CD14-positive monocyte (primary cell): ENCODE data around the gene EXOC4. TPM values are rescaled to one million over a fixed set of nuclear protein-coding genes. Genes with fewer than 3 reads are reported as not detected.

Experiments
- DNase-seq, 3 donors: peaks; one replicate each; pipeline ENCODE4 v3.0.0-alpha.2; 2011 to 2022
- H2AFZ ChIP-seq: 2 replicates; pipeline ENCODE4 v1.6.0; 2012; ENCODE audit warnings: mild to moderate bottlenecking, low read depth, low read length, inconsistent platforms; ENCODE audit not compliant: insufficient read depth, poor library complexity, severe bottlenecking
- H3K27ac ChIP-seq, 2 donors: 1 replicate in 1 of 2; 2 replicates in 1 of 2; pipeline ENCODE4 v1.5.1; 2012 to 2013; ENCODE audit warnings: low read length in 2 of 2, control low read depth in 1 of 2, inconsistent platforms in 1 of 2, low read depth in 1 of 2, mild to moderate bottlenecking in 1 of 2
- H3K27me3 ChIP-seq, 2 donors: one replicate each; pipeline versions ENCODE4 v1.6.0 to v1.6.1; 2011 to 2013; ENCODE audit warnings: low read length in 2 of 2; ENCODE audit not compliant: control insufficient read depth in 2 of 2, insufficient read depth in 2 of 2
- H3K36me3 ChIP-seq, 2 donors: replicated peaks in 1 of 2; 1 replicate in 1 of 2; 2 replicates in 1 of 2; pipeline versions ENCODE4 v1.5.1 to v1.6.1; 2012 to 2013; ENCODE audit warnings: low read length in 2 of 2, control low read depth in 1 of 2, inconsistent platforms in 1 of 2, mild to moderate bottlenecking in 1 of 2; ENCODE audit not compliant: insufficient read depth in 2 of 2, control insufficient read depth in 1 of 2
- H3K4me1 ChIP-seq, 2 donors: 1 replicate in 1 of 2; 2 replicates in 1 of 2; pipeline versions ENCODE4 v1.5.1 to v1.6.1; 2012 to 2013; ENCODE audit warnings: low read length in 2 of 2, control low read depth in 1 of 2, inconsistent platforms in 1 of 2, mild to moderate bottlenecking in 1 of 2, moderate library complexity in 1 of 2; ENCODE audit not compliant: insufficient read depth in 2 of 2, control insufficient read depth in 1 of 2
- H3K4me2 ChIP-seq: replicated peaks from 2 replicates; pipeline ENCODE3; 2012; ENCODE audit warnings: low read length, moderate library complexity, mild to moderate bottlenecking; ENCODE audit not compliant: poor library complexity, severe bottlenecking; ENCODE audit errors: extremely low read depth
- H3K4me3 ChIP-seq, 3 experiments: fragments of 200-600 bp in 1 of 3; sonication (generic) in 1 of 3; replicated peaks in 1 of 3; 1 replicate in 2 of 3; 2 replicates in 1 of 3; pipeline ENCODE4 v1.5.1; 2011 to 2013; ENCODE audit warnings: low read length in 3 of 3, mild to moderate bottlenecking in 3 of 3, control low read depth in 2 of 3, low read depth in 2 of 3, inconsistent platforms in 1 of 3, moderate library complexity in 1 of 3
- H3K79me2 ChIP-seq: 2 replicates; pipeline ENCODE4 v1.6.0; 2012; ENCODE audit warnings: mild to moderate bottlenecking, control low read depth, inconsistent platforms, low read length, moderate library complexity; ENCODE audit not compliant: insufficient read depth
- H3K9ac ChIP-seq: 2 replicates; pipeline ENCODE4 v1.6.0; 2017; ENCODE audit warnings: low read length, mild to moderate bottlenecking; ENCODE audit not compliant: insufficient read depth, poor library complexity, severe bottlenecking
- H3K9me3 ChIP-seq, 2 donors: replicated peaks in 1 of 2; 1 replicate in 1 of 2; 2 replicates in 1 of 2; pipeline versions ENCODE4 v1.5.1 to v1.6.1; 2012 to 2013; ENCODE audit warnings: low read length in 2 of 2, control low read depth in 1 of 2; ENCODE audit not compliant: control insufficient read depth in 1 of 2, insufficient read depth in 1 of 2
- H4K20me1 ChIP-seq: 2 replicates; pipeline ENCODE4 v1.6.0; 2012; ENCODE audit warnings: mild to moderate bottlenecking, low read length, control low read depth, moderate library complexity; ENCODE audit not compliant: insufficient read depth
- H3K27ac Mint-ChIP-seq, 7 donors: one replicate each; pipeline ENCODE4 v1.8.0; 2020; ENCODE audit warnings: mild to moderate bottlenecking in 7 of 7, mixed read lengths in 7 of 7, moderate library complexity in 6 of 7, inconsistent platforms in 2 of 7
- H3K27me3 Mint-ChIP-seq, 3 donors: one replicate each; pipeline ENCODE4 v1.8.0; 2021 to 2022; ENCODE audit warnings: low read depth in 3 of 3, mild to moderate bottlenecking in 3 of 3, mixed read lengths in 3 of 3, moderate library complexity in 3 of 3, inconsistent platforms in 1 of 3
- H3K36me3 Mint-ChIP-seq, 2 donors: one replicate each; pipeline ENCODE4 v1.8.0; 2020; ENCODE audit warnings: mixed read lengths in 2 of 2, inconsistent platforms in 1 of 2, mild to moderate bottlenecking in 1 of 2
- H3K4me1 Mint-ChIP-seq: one replicate; pipeline ENCODE4 v1.8.0; 2020; ENCODE audit warnings: mild to moderate bottlenecking, mixed read lengths
- H3K4me3 Mint-ChIP-seq, 2 donors: one replicate each; pipeline ENCODE4 v1.8.0; 2020; ENCODE audit warnings: mild to moderate bottlenecking in 2 of 2, mixed read lengths in 2 of 2, moderate library complexity in 1 of 2
- H3K9me3 Mint-ChIP-seq, 7 donors: one replicate each; pipeline ENCODE4 v1.8.0; 2020 to 2022; ENCODE audit warnings: mixed read lengths in 7 of 7, mild to moderate bottlenecking in 6 of 7, moderate library complexity in 6 of 7, inconsistent platforms in 2 of 7
- WGBS: methylation state at CpG from one replicate; pipeline ENCODE4 v1.1.5; 2013; ENCODE audit warnings: missing lambda C conversion rate; ENCODE audit not compliant: insufficient coverage; 5-methylcytosine and 5-hydroxymethylcytosine counted together
- intact Hi-C, 2 donors: fragments of 100-400 bp; cut with micrococcal nuclease; formaldehyde crosslinking; loops; one replicate each; pipeline versions ENCODE4 v1.15.0 to v1.15.1; 2023
- polyA plus RNA-seq, 3 donors: library from polyadenylated mRNA; depleted of rRNA in 1 of 3; unstranded in 2 of 3; stranded (reverse) in 1 of 3; fragments of 300-500 nt in 2 of 3; fragments of >200 nt in 1 of 3; fragmentation: Illumina TruSeq in 2 of 3; gene quantifications; 1 replicate in 2 of 3; 2 replicates in 1 of 3; pipeline ENCODE4 v1.2.3, GENCODE V29; 2012 to 2021
- TF ChIP-seq, protein P1 (sequence below): fragments of 200-600 bp; IDR thresholded peaks from one replicate; pipeline ENCODE4 v1.8.0; 2022; ENCODE audit warnings: antibody characterized with exemption, mild to moderate bottlenecking

The EXOC4 gene
- polyA plus RNA-seq, 3 donors, result 20.6 to 22.3 (median 22.3) TPM

DNA sequence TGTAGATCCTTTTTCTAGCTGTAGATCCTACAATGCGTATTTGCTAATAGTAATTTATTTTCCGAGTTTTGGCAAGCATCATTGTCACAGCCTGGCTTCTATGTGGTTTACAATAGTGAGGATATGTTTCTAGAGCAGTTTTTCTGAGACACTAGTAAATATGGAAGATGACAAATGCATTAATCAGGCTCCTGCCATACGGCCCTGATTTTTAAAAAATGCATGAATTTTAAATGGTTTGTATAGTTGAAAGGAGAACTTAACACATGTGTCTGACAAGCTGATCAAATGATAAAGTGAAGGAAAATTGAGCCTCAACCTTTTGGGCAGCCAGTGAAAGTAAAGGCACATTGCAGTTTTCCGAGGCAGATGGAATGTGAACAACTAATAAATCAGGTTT is 354.1 kb downstream of the EXOC4 start:
- H2AFZ ChIP-seq, result no peak overlapping the region
- no peak overlapping the region for H3K4me2 ChIP-seq
- no peaks in the 10 kb centered on the region for H3K9me3 ChIP-seq
- no peaks in the 10 kb centered on the region for H3K9me3 Mint-ChIP-seq
- H3K4me1 Mint-ChIP-seq, result no peaks in the 10 kb centered on the region
- TF ChIP-seq, protein P1, sequence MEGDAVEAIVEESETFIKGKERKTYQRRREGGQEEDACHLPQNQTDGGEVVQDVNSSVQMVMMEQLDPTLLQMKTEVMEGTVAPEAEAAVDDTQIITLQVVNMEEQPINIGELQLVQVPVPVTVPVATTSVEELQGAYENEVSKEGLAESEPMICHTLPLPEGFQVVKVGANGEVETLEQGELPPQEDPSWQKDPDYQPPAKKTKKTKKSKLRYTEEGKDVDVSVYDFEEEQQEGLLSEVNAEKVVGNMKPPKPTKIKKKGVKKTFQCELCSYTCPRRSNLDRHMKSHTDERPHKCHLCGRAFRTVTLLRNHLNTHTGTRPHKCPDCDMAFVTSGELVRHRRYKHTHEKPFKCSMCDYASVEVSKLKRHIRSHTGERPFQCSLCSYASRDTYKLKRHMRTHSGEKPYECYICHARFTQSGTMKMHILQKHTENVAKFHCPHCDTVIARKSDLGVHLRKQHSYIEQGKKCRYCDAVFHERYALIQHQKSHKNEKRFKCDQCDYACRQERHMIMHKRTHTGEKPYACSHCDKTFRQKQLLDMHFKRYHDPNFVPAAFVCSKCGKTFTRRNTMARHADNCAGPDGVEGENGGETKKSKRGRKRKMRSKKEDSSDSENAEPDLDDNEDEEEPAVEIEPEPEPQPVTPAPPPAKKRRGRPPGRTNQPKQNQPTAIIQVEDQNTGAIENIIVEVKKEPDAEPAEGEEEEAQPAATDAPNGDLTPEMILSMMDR, result no peak
- H3K4me3 Mint-ChIP-seq, result no peak overlapping the region
- H3K27ac Mint-ChIP-seq, result no peak overlapping the region
- no peaks in the 10 kb centered on the region for H3K27me3 Mint-ChIP-seq
- intact Hi-C loops, result no loop called here
- no peak for DNase-seq
- no peak overlapping the region for H3K27ac ChIP-seq
- no peaks in the 10 kb centered on the region for H3K4me1 ChIP-seq
- H3K9ac ChIP-seq, result no peak overlapping the region
- no peaks in the 10 kb centered on the region for H3K27me3 ChIP-seq
- H4K20me1 ChIP-seq, result no peaks in the 10 kb centered on the region
- H3K79me2 ChIP-seq, result no peaks in the 10 kb centered on the region
- no peak overlapping the region for H3K4me3 ChIP-seq
- no peaks in the 10 kb centered on the region for H3K36me3 ChIP-seq
- H3K36me3 Mint-ChIP-seq, result peaks cover 0 to 2% of the 10 kb centered on the region in 2 donors
- 100% methylated on average over 3 of the region's 4 CpGs for WGBS

DNA sequence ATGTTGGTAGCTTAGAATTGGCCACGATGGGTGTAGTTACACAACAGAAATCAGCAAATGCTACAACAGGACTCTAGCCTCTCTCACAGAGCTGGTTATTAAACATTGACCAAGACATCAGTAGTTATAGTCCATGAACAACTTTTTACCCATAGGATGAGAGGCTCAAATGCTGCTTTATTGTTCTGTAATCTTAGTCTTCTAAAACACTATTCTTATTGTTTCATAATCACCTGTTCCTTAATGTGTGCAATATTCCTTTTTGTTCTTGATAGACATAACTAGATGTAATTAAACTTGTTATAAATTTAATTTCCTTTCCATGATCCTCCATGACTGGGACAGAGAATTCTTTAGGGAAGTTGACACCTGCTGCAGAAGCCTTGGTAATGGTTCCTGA is 356.9 kb downstream of the EXOC4 start:
- no peak overlapping the region for H3K4me2 ChIP-seq
- Mint-ChIP-seq H3K4me1 (peaks cover 4% of the 10 kb centered on the region), H3K4me3 (no peak overlapping the region), H3K27me3 (no peaks in the 10 kb centered on the region), H3K9me3 (no peaks in the 10 kb centered on the region), H3K27ac (no peak overlapping the region), H3K36me3 (peaks cover 0 to 5% of the 10 kb centered on the region in 2 donors)
- H3K79me2 ChIP-seq, result no peaks in the 10 kb centered on the region
- H3K27me3 ChIP-seq, result no peaks in the 10 kb centered on the region
- no peak overlapping the region for H3K4me3 ChIP-seq
- no peaks in the 10 kb centered on the region for H3K36me3 ChIP-seq
- H2AFZ ChIP-seq, result no peak overlapping the region
- DNase-seq, result no peak
- TF ChIP-seq, protein P1, result no peak
- H3K27ac ChIP-seq, result no peak overlapping the region
- WGBS, result 100% methylated on average over 1 of the region's 1 CpG
- no peaks in the 10 kb centered on the region for H3K4me1 ChIP-seq
- intact Hi-C loops, result no loop called here
- no peaks in the 10 kb centered on the region for H4K20me1 ChIP-seq
- H3K9me3 ChIP-seq, result no peaks in the 10 kb centered on the region
- no peak overlapping the region for H3K9ac ChIP-seq
